Non-pigmented ciliary epithelial cell (primary cell): ENCODE measurements around the gene TECPR2.

Source experiments
- DNase-seq: peaks from one replicate; pipeline ENCODE4 v3.0.0-alpha.2; 2010; ENCODE audit warnings: low read depth

Gene TECPR2

DNA sequence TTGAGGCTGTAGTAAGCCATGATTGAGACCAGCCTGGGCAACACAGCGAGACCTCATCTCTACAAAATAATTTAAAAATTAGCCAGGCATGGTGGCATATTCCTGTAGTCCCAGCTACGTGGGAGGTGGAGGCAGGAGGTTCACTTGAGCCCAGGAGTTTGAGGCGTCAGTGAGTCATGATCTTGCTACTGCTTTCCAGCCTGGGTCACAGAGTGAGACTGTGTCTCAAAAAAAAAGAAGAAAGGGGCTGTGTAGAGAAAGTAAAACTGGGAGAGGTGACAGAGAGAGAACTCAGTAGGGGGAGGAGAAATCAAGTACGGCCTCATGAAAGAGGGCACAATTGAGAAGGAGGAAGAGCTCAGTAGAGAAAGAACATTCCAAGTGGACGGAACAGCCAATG, 12.4 kb downstream of the TECPR2 start:
- DNase-seq, result no peak

GRCh38 chr14:102377696-102378095, 15.0 kb downstream of the TECPR2 start:
- no peak for DNase-seq

DNA sequence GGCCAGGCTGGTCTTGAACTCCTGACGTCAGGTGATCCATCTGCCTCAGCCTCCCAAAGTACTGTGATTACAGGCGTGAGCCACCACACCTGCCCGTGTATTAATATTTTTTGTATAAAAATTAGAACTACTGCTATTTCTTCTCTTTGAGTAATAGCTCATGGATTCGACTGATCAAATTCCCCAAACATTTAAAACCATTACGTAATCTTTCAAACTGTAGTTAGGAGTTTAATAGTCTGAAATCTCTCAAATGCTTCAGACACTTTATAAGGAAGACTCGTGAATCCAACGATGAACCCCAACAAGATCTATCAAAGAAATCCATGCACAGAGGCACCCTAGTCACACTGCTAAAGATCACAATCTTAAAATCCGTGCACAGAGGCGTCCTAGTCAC, 16.1 kb downstream of the TECPR2 start:
- no peak for DNase-seq

DNA sequence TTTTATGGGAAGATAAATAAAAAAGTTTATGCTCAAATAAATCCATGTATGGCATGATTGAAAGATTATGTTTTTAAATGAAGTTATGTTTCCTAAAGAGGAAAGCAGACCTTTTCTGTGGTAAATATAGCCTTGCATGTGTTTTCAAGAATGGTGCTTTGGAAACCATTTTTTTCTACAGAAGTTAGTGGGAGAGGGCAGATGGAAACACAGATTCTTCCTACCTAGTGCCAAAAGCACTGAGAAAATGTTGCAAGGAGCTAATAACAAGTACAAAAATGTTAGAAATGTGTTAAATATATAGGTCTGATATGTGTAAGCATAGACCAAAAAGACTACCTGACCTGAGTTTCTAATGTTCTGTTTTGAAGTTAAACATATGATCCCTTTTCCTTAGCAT, 24.3 kb downstream of the TECPR2 start:
- no peak for DNase-seq

GRCh38 chr14:102389246-102389645, 26.5 kb downstream of the TECPR2 start:
- DNase-seq, result no peak

DNA sequence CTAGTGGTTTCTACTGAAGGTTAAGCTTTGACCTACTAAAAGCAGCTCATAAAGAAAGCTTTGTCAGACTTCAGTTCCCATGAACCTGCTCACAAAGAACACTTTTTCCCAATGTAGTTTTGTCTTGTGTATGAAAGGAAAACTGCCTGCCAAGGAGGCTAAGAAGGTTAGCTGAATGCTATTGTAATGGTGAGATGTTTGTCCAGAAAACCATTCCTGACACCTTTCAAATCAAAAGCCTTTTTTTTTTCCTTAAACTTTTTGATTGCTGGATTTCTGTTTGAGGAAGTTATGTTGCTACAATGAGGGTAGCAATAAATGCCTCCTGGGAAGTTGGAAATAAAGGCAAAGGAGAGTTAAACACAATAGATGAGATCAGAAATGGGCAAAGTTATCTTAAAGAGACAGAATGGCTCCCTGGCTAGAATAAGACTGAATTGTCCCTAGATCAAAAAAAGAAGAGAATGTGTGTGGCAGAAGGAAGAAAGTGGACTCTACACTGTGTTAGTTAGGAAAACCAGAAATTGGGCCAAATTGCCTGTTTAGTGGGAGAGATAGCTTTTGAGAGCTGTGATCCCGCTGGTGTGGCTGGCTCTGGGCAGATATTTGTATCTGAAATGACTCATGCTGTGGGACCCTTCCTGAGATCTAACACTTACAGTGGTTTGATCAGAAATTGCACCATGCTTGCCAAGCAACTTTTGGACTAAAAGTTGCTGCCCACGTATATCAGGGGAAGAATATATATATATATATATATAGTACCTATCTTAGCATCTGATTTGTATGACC, 27.5 kb downstream of the TECPR2 start:
- DNase-seq, result no peak

DNA sequence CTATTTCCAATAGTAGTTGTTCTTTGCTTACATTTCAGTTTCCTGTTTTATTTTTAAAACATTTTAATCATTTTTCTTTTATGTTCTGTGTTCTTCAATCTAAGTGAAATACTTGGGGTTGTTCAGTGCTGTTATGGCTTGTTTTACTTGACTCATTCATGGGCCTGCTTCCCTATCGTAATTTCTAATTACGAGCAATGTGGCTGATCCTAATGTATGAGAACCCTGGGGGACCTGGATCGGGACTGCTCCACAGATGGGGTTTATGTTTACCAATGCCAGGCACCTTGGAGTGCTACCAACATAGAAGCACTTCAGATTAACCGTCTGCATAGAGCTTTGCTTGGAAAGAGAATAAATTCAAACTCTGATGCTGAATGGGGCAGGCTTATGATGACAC, 29.8 kb downstream of the TECPR2 start:
- no peak for DNase-seq

DNA sequence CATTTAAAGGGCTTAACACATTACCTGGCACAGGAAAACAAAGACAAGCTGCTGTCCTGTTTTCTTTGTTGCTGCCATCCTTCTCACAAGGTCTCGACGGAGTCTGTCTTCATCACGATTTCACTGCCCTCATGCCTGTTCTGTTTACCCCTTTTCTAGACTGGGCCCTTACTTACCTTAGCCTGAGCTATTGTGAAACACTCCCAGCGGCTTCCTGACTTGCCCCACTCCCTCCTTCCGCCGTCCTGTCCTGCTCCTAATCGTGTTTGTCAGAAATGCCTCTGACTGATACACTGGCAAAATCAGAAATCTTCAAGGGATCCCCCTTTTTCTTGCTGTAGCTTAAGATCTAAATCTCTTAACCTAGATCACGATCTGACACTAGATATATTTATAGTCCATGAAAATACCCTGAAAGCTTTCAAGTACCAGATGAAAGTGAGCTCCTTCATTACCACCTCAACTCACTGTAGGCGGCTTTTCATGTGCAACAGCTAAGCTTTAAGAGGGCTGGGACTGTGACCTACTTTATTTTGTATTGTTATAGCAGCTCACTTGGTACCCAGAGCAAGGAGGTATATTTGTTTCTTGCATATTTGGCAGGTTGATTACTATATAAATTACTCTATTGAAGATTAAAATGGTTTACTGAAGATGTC, 32.1 kb downstream of the TECPR2 start:
- no peak for DNase-seq

DNA sequence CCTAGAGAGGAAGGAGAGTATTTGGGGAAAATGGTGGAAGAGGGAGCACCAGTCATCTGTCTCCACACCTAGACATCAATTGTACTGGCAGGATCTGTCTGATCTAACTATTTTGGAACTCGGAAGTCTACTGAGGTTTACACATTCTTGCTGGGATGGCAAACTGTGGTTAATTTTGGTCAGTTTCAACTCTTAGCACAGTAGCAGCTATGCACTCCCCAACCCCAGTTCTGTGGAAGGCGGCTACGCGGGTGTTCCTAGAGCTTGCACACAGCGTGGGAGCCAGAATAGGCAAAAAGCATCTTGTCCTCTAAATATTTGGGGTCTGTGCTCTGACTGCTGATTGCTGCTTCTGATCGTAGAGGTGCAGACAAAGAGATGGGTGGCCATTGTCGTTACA, 33.8 kb downstream of the TECPR2 start:
- no peak for DNase-seq

GRCh38 chr14:102403028-102403427, 40.3 kb downstream of the TECPR2 start:
- no peak for DNase-seq

DNA sequence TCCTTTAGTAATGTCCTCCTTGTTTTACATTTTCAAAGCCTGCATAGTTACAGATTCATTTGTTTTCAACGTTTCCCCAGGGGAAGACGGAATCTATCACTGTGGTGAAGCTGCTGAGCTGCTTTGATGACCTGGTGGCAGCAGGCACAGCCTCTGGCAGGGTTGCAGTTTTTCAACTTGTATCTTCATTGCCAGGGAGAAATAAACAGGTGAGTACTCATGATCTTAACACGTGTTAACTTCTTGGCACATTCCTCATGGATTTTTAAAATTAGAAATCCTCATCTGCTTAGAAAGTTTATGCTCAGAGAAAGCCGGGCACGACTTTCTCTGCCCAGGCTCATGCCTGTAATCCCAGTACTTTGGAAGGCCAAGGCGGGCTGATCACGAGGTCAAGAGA, 44.5 kb downstream of the TECPR2 start:
- no peak for DNase-seq

DNA sequence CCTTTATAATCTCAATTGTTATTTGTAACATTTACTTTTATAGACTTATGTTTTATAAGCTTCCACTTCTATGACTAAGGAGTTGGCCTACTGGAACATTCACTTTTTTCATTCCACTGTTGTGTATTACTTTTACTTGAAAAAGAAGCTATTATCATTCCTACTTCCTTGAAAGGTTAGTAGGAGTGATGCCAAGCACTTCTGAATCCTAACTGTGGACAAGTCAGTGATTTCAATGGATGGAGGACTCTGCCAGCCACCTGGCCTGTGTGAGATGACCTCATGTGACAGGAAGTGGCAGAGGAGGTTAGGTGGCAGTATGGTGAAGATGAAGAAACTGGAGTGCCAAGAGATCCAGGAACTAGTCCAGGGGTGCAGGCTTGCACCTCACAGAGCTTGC, 46.0 kb downstream of the TECPR2 start:
- no peak for DNase-seq

DNA sequence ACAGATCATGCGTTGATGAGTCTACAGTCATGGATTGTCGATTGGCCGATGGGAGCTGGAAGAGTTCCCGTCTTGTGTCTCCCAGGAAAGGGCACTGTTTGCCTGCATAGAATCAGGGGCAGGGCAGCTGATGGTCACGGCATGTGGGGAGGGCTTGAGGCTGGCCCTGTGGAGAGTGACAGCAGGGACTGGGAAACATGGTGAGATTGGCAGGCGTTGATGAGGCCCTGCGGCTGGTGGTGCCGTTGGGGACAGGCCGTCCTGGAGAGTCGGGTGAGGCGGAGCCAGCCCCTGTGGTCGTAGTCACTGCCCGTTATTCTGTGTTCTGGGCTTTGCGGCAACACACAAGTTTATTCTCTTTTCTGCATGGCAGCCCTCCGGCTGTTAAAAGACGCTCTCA, 52.9 kb downstream of the TECPR2 start:
- DNase-seq, result no peak

DNA sequence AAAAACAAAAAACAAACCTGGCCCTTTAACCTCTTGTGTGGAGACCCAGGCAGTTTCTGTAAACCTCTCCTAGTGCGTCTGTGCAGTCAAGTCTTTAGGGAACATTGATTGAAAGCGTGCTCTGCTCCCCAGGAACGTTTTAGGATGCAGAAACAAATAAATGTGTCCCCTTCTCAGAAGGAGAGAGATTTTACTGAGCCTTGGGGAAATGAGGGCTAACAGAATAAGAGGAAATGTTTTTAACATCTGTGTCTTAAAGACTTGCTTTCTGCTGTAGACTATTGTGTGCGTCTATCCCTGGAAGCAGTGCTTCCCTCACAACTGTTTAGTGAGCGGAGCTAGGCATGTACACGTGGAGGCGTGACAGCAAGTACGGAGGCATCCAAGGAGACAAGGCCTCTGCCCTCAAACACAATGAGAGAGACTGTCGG, 54.3 kb downstream of the TECPR2 start:
- DNase-seq, result no peak

GRCh38 chr14:102417646-102418045, 54.9 kb downstream of the TECPR2 start:
- no peak for DNase-seq

DNA sequence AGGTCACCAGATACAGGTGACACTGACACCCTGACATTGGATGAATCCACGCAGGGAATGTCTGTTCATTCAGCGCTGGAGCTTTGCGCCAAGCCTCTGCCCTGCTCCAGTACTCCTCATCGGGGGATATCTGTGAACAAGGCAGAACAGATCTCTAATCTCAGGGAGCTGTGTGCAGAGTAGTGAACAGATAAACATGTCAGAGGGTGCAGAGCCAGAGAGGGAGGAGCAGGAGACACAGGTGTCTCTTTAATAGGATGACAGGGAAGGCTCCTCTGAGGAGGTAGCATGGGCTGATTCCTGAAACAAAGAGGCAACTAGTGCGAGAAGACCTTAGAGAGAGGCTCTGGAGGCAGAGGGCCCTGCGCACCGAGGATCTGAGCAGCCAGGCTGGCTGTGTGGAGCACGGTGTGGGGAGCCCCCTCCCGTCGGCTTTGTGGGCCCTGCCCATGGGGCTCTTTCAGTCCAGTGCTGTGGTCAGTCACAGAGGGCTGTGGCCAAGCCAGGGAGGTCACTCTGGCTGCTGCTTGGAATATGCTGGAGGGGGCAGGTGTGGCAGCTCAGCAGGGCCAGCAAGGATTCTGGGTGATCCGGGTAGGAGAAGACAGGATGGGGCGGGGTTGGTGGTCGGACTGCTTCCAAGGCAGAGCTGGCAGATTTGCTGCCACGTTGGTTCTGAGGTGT, 55.6 kb downstream of the TECPR2 start:
- no peak for DNase-seq

DNA sequence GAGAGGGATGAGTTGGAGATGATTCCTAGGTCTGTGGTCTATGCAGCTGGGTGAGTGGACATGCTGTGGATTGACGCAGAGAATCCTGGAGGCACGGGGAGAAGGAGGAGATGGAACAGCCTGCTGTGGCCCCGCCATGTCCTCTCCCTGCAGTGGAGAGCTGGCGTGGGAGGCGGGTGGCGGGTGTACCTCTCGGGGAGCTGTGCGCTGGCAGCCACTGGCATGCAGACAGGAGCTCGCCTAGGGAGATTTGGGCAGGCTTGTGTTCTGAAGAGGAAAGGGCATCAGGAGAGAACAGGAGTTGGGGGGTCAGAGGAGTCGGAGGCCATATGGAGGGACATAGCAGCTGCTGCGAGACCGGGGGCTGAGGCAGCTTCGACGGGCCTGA, 56.1 kb downstream of the TECPR2 start:
- no peak for DNase-seq

- no peak for DNase-seq
Measured at GRCh38 chr14:102419276-102419675, 56.5 kb downstream of the TECPR2 start.

DNA sequence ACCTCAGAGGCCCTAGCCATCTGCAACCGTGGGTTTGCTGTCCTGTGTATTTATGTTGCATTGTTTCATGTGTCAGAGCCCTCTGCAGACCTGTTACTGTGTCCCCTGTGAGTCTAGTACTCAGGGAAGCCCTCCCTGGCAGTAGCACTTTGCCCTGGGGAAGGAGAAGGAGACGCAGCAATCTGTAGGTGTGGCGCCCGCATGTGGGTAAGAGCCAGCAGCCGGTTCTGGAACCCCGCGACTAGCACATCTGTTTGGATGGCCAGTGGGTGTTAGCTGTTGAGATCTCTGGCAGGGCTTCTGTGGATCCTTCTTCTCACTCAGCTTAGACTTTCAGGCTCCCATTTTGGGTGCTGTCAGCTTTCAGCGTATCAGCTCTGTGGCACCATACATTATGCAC, 57.0 kb downstream of the TECPR2 start:
- DNase-seq, result no peak

DNA sequence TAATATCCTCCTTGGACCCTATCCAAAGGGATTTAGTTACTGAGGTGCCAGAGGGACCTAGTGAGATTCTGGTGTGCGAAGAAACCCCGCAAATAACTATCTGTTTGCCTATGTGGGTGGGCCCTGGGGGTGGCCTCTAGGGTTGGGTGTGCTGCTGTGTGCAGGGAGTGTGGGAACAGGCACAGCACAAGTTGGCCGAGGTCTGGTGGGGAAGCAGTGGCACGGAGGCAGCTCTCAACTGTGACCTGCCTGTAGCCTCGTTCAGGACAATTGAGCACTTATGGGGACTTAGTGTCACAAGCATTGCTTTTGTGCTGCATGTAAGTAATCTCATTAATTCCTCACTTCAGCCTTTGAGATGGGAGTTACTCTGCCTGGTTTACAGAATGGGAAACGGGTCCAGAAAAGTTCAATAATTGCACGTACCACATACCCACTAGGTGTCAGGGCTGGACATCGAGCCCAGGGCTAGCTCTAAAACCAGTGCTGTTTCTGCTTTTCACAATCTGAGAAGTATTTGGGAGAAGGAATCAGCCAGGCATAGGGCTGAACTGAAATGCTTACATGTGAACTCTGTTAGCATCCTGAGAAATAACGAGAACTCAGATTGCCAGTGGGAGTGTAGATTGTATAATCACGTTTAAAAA, 58.8 kb downstream of the TECPR2 start:
- DNase-seq, result no peak

- DNase-seq, result no peak
Measured at GRCh38 chr14:102424520-102424919, 61.8 kb downstream of the TECPR2 start.

DNA sequence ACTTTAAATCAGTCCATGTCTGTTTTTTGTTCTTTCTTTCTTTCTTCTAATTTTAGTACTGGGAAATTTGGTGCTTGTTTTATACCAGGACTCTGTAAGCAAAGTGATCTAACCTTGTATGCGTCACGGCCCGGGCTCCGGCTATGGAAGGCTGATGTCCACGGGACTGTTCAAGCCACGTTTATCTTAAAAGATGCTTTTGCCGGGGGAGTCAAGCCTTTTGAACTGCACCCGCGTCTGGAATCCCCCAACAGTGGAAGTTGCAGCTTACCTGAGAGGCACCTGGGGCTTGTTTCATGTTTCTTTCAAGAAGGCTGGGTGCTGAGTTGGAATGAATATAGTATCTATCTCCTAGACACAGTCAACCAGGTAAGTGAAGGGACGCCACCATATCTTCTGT, 62.2 kb downstream of the TECPR2 start:
- DNase-seq, result no peak

- DNase-seq, result no peak
Measured at GRCh38 chr14:102426796-102427195, 64.1 kb downstream of the TECPR2 start.
